Activated CD8-positive, alpha-beta memory T cell treated with anti-CD3 and anti-CD28 coated beads for 1 hour (primary cell): ENCODE results near the gene GALNS.
A peak's percentile ranks its signal among the peaks of the same experiment; 100 is the strongest.

Experiments
- DNase-seq, 2 donors: peaks; one replicate each; pipeline ENCODE4 v3.0.0-alpha.2; 2020; ENCODE audit warnings: low read depth in 1 of 2; ENCODE audit errors: extremely low read depth in 1 of 2

The GALNS gene

DNA sequence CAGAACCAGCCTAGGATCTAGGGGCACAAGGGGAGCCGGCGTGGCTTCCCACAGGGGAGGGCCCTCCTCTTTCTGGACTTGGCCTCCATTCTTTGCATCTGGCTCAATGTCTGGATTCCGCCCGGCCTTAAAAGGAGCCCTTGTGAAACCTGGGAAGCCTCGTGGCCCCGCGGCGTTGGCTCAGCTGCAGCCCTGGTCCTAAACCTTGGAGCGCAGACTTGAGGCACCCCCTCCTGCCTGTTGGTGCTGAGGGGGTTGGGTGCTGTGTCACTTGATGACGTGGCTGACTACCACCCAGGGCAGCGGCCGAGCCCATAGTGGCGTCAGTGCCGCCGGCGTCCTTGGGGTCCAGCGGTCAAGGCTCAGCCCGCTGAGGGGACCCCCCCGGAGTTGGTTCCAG, 4.6 kb upstream of the GALNS start:
- no peak for DNase-seq

DNA sequence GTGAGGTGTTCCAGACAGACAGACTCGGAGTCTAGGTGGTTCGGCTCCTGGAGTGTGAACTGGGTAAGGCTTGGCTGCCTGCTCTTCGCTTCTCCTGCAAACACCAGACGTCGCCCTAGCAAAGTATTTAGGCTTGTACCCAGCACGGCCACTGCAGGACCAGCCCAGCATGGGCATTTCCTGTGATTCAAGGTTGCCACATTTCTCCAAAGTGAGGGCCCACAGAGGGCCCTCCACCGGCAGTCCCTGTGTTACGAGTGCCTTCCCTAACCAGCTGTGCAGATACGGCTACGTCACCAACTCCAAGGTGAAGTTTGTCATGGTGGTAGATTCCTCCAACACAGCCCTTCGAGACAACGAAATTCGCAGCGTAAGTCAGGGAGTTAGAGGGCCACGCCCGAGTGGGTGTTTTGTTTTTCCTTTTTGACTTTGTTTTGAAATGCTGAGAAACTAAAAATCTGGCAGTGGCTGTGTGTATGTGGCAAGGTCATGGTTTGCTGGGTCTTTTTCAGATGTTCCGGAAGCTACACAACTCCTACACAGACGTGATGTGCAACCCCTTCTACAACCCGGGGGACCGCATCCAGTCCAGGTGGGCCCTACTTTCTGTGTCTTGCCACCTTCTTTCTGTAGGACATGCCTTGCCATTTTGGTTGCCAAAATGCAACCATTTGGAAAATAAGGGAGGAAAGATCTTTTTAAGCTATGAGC, 2.8 kb upstream of the GALNS start:
- DNase-seq: no peak

DNA sequence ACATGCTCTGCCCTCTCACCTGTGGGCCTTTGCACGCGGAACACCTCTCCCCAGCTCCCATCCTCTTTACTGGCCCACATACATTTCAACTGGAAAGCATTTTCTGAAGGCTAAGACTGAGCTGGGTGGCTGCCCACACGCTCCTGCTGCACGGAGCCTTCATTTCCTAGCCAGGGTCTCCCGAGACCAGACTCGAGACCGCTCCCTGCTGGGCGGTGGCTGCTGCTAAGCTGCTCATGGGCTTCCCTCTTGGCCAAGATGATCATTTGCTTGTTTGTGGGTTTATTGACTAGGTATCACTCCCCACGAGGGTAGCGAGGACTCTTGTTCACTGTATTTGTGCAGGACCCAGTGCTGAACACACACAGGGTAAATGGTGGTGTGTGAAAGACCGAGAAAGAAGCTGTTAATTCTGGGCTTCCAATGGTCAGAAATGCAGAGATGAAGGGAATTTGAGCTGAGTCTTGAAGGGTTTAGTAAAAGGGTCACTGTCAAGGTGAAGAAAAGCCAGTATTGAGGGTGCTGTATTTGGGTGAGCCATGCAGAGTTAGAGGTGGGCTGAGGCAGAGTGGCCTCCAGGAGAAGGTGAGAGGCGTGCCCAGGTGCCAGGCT, 1.1 kb upstream of the GALNS start:
- DNase-seq: peak; percentile 33 to 58

DNA sequence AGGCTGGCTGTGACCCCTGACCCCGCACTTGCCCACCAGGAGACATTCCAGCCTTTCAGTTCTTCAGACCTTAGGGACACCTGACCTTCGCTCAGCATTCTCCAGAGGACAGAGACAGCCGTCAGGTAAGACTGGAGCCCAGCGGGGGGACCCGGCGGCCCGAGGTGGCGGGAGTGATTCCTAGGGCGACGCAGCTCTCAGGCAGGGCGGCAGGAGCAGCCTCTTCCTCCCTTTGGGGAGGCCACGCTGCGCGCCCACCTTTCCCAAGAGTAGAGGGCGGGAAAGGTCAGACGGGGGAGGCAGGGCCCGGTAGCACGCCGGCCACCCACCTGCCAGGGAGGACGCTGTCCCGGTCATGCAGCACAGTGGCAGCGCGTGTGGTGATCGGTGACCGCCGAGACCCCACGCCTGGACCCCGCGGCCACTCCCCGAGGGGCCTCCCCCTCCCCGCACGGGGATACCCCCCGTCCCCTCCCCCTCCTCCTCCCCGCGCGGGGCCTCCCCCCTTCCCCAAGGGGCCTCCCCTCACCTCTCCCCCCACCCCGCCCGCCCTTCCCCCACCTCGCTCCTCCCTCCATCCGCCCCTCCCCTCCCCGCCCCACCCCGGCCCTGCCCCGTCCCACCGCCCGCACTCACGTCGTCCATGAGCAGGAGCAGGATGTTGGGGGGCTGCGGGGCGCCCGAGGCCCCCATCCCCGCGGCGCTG, 472 bp downstream of the GALNS start:
- no peak for DNase-seq

DNA sequence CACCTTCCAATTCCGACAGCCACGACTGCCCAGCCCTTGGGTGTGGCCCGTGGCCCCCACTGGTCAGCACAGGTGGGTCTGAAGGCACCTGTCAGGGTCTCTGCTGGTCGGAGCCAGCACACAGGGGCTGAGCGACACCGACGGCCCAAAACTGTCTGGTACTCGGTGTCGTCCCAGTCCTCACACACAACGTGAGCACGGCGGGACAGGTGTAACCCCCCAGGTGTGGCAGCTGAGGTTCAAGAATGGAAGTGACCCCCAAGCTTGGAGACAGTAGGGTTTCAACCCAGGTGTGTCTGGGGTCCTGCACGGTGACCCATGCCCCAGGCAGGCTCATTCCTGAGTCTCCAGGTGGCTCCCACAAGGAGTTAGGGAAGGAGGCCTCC, 1.0 kb downstream of the GALNS start:
- DNase-seq: no peak

DNA sequence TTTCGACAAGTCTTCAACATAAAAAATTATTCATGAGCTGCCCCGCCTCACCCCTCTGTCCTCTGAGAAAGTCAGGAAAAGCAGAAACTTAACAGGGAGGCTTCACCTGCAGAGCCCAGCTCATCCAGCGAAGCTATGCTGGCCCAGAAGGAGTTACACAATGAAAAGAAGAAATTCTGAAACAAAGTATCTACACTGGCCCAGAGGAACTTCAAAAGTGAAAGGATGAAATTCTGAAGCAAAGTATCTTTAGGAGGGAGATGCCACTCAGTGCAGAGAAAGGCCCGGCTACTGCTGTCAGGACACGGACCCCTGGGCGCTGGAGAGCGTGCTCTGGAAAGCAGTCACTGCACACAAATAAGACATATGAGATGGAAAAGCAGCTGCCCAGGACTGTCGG, 1.6 kb downstream of the GALNS start:
- no peak for DNase-seq

DNA sequence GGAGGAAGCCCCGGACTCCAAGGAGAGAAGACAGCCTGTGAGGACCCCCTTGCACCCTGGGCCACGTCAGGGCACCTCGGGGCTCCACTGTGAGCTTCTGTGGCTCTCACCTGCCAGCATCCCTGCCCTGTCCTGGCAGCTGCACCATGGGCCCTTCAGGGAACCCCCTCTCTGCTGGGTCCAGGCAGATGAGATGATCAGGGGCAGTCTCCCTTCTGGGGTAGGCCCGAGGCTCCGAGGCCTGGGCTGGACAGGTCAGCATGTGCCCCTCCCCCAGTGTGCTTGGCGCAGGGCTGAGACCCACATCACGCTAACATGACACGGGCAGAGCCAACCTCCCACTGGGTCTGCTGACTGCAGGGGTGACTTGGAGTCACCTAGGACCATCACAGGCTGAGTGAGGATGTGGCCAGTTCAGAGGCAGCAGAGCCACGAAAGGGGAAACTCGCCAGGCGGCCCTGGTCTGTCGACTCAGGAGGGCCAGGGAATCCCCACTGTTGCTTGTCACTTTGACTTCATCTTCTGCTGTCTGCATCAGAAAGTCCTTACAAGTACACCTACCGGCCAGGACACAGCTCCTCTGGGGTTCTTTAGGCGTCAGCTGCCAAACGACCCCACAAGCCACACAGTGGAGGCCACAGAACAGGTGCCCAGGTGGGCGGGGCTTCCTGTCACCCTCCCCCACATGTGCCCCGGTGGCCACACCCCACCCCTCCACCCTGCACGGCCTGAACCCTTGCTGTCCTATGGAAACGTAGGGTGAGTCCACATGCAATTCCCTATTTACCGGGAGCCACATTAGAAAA, 2.2 kb downstream of the GALNS start:
- no peak for DNase-seq

DNA sequence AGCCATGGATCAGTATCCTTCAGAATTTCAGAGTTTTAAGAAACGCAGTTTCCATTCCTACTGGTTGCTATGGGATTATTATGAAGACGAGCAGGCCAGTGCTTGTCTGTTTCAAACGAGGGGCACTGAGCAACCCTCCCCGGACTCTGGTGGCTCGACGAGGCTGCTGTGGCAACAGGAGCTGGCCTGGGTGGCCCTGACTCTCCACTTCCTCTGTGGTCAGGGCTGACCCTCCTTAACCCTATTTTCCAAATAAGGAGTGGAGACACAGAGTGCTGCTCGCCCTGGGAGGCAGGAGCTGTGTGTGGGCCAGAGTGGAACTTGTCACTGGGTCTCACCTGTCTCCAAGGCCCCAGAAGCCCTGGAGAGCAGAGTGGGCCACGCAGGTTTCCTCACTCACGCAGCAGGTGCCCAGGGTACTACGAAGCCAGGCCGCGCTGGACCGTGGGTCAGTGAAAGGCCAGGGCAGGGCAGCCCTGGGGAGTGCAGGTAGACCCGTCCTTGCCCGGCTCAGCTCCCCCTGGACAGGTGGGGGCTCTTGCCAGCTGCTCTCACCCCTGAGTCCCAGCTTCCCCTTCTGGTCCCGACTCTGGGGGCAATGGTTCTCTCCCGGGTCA, 3.3 kb downstream of the GALNS start:
- no peak for DNase-seq

DNA sequence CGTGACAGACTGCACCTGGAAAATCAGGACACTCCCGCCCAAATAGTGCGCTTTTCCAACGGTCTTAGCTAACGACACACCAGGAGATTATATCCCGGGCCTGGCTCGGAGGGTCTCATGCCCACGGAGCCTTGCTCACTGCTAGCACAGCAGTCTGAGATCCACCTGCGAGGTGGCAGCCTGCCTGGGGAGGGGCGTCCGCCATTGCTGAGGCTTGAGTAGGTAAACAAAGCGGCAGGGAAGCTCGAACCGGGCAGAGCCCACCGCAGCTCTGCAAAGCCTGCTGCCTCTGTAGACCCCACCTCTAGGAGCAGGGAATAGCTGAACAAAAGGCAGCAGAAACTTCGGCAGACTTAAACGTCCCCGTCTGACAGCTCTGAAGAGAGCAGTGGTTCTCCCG, 5.1 kb downstream of the GALNS start:
- DNase-seq: no peak

DNA sequence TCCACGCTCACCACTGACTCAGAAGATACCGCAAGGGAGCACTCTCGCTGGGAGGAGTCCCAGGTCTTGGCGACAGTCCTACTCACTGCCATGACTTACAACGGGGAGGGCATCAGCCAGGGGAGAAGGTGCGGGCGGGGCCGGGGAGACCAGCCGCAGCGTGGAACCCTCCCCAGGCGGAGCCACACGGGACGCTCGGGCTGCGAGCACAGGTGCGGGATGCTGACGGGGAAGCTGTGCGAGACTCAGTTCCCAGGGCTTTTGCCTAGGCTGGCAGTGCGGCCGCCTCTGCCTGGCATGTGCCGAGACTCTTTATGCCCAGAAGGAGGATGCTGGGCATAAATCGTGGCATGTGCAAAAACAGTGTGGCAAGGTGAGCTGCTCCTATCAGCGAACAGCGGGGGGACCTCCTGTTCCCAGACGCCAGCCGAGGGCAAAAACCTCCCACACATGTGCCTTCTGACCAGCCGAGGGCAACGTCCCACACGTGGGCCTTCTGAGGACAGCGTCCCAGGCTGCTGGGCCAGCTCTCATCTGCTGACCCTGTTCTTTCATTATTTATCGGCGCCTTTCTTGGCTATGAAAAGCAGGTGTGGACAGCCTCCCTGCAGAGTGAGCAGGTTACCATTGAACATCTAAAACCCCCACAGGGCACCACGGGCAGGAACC, 6.1 kb downstream of the GALNS start:
- no peak for DNase-seq

DNA sequence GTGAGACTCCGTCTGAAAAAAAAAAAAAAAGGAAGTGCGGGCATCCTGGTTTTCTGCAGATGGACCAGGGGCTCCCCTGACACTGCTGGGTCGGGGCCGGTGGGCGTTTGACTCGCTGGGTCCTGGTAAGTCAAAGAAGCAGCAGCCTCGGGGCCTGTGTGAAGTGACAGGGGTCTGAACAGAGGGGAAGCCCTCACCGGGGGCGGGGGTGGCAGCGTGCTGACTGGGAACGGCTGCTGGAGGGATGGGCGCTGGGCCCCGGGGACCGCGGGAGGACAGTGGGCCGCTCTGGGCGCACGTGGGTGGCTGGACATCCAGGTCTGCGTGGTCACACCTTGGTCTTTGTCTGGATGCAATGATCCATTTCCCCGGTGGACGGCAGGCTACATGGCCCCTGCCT, 8.2 kb downstream of the GALNS start:
- no peak for DNase-seq

DNA sequence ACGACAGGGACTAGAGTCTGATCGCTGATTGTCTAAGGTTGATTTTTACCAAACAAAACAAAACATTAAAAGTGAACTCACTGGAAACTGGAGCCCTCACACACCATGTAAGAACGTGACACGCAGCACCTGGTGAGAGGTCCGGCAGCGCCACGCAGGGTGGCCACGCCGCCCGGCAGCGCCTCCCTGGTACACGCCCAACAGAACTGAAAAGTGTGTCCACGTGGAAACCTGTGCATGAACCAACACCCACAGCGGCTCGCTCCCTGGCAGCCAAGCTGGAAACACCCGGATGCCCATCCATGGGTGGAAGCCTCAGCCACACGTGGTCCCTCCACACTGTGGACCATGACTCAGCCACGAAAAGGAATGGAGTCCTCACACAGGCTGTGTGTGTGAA, 9.1 kb downstream of the GALNS start:
- DNase-seq: no peak

DNA sequence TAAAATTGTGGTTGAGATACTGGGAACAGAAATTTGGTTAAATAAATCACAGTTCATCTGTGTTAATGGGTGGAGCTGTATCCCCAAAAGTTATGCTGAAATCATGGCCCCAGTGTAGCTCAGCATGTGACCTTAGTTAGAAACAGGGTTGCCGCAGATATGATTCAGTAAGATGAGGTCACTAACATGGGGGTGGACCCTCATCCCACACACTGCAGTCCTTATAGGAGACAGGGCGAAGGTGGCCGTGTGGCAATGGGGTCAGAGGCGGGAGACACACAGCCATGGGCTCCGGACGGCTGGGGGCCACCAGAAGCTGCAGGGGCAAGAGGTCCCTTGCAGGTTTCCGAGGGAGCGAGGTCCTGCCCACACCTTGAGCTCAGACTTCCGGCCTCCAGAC, 10.7 kb downstream of the GALNS start:
- DNase-seq: no peak

DNA sequence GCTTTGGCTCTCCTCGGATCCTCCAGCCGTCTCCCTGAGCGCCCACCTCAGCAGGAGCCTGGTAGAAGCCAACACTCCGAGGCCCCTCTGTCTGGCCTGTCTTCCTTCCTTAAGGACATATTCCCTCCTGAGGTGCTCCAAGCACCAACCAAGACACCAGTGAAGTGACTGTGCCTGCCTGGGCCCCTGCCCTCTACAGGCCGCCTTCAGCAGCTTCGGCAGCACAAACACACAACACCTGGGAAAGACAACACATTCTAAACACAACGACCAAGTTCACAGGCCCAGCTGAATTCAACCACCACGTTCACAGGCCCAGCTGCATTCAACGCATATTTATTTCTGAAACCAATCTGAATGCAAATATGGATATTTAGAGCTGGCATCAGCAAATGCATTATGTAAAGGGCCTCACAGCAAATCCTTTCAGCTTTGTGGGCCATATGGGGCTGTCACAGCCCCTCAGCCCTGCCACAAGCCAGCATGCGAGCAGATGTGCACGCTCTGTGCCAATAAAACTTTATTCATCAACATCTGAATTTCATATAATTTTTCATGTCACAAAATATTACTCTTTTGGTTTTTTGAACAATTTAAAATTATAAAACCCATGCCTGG, 12.2 kb downstream of the GALNS start:
- DNase-seq: no peak

DNA sequence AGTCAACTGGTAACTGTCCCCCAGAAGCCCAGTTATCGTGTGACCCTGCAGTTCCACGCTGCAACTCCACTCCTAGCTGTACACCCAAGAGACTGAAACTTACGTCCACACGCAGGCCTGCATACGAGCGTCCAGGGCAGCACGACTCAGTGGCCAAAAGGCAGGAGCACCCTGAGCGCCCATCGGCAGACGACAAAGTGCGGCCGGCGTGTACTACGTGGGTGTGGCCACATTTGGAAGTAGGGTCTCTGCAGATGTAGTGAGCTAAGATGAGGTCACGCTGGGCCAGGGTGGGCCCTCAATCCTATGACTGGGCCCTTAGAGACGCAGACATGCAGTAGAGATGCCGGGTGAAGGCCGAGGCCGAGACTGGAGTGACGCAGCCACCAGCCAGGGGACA, 13.5 kb downstream of the GALNS start:
- DNase-seq: no peak

DNA sequence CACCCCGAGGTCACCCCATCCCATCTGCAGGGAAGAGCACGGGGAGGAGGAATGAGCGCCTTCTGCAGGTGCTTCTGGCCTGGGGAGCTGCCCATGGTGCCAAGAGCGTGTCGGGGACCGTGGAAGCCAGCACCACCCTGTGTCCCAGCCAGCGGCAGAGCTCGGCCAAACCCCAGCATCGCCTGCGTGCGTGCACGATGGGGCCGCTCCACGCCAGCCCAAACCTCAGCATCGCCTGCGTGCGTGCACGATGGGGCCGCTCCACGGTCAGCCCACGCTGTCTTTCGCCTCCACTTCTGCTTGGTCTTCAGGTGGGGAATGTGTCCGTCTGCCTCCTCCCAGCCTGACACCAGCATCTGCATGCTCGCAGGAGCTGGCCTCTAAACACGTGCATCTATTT, 13.9 kb downstream of the GALNS start:
- DNase-seq: no peak

DNA sequence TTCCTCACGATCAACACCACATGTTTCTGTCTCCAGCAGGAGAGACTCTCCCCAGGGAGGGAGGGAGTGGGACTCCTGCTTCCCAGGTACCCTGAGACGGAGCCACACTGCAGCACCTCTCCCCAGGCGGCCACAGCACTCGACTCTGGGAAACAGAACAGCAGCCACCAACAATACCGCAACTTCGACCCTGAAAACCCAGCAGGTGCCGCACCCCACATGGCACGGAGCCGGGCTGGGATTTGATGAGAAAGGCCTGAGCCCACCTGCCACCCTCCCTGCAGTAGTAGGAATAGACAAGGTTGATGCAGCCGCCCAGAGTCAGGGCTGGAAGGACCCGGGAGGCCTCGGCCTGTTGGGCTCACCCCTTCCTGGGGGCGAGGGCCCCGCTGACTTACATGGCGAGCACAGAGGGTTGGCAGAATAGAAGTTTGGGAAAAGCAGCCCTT, 14.4 kb downstream of the GALNS start:
- no peak for DNase-seq

DNA sequence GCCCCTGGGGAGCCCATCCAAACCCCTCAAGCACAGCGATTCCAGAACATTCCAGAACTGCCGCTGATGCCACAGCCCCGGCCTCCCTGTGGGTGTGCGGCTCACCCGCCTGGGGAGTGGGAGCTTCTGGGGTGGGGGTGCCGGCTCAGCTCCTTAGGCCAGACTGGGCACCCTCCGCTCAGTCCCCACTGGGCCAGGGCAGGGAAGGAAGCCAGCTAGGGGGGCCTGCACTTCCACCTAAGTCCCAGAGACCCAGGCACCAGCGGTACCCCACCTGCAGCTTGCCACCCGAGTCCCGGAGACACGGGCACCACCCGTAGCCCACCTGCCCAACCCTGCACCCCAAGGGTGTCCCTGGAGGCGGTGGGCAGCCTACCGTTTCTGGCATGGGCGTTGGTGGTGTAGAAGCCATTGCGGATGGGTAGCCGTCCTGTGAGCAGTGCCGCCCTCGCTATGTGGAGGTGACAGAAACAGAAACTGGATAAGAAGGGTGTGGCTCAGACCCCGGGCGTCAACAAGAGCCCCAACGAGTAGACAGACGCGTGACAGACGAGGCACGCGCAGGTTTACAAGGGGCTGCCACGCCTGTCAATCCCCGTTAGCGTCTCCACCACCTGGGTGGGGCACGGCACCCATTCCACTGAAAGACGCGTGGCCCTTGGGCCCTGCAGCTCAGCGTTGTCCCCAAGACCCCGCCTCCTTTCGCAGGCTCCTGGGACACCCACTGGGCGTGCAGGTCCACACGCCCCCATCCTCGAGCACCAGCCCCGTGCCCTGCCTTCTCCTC, 15.0 kb downstream of the GALNS start:
- no peak for DNase-seq

DNA sequence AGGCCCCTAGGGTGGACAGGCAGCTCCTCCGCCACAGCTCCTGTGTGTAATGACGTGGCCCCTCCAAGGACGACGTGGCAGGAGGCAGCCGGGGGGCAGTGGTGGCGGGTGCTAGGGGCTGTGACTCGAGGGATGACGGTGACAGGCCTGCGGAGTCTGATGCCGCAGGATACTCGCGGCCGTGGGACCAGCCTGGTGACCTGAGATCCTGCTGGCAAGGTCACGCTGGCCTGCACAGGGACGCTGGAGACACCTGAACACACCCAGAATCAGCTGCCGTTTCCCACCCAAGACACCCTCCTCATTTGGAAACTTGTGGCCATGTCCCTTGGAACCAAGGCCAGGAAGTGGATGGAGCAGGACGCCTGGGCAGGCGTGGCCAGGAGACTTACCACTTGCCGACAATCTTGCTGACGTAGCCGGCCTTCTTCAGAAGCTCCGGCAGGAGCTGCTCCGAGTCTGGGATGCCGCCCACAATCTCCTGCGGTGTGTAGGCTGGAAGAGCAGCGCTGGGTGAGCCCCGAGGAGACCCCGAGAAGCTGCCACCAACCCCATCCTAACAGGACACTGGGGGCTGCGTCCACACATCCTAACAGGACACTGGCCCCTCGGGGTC, 16.0 kb downstream of the GALNS start:
- no peak for DNase-seq
